ENCODE results near the gene FYN.

DNA sequence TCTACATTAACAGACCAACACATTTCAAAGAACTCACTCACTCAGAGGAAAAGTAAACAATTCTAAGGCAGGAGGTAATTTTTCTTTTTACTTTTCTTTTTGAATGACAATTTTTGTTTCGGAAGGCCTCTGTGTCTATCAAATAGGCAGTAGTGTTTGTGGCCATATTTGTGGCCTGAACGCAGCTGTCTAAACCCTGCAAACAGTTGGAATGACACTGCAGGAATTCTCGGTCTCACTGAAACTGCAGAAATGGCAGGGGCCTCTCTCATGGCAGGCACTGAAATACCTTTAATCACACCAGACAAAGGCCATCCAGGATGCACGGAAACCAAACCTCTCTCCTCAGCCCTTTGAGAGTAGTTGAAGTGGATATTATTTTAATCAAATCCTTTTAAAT, 30.4 kb downstream of the FYN start:
- no peak for TF ChIP-seq POLR2A (IDR thresholded peaks at IDR 0.05)
- TF ChIP-seq, protein P1, sequence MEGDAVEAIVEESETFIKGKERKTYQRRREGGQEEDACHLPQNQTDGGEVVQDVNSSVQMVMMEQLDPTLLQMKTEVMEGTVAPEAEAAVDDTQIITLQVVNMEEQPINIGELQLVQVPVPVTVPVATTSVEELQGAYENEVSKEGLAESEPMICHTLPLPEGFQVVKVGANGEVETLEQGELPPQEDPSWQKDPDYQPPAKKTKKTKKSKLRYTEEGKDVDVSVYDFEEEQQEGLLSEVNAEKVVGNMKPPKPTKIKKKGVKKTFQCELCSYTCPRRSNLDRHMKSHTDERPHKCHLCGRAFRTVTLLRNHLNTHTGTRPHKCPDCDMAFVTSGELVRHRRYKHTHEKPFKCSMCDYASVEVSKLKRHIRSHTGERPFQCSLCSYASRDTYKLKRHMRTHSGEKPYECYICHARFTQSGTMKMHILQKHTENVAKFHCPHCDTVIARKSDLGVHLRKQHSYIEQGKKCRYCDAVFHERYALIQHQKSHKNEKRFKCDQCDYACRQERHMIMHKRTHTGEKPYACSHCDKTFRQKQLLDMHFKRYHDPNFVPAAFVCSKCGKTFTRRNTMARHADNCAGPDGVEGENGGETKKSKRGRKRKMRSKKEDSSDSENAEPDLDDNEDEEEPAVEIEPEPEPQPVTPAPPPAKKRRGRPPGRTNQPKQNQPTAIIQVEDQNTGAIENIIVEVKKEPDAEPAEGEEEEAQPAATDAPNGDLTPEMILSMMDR (IDR thresholded peaks at IDR 0.05): no peak
